Progenitor cell of endocrine pancreas (in vitro differentiated cells): ENCODE data around the gene UGT1A9. TPM values are rescaled to one million over a fixed set of nuclear protein-coding genes. Genes with fewer than 3 reads are reported as not detected.

Experiments
- DNase-seq: peaks from one replicate; pipeline ENCODE4 v3.0.0; 2021; ENCODE audit warnings: low spot score; ENCODE audit not compliant: unreplicated experiment
- H3K27ac Mint-ChIP-seq: 2 replicates; pipeline ENCODE4 v1.8.0; 2021; ENCODE audit warnings: mild to moderate bottlenecking, moderate library complexity, mixed read lengths
- H3K27me3 Mint-ChIP-seq: 2 replicates; pipeline ENCODE4 v1.8.0; 2021; ENCODE audit warnings: mixed read lengths
- H3K36me3 Mint-ChIP-seq: 2 replicates; pipeline ENCODE4 v1.8.0; 2022; ENCODE audit warnings: mixed read lengths; ENCODE audit not compliant: insufficient read depth
- H3K4me1 Mint-ChIP-seq: 2 replicates; pipeline ENCODE4 v1.8.0; 2021; ENCODE audit warnings: low read depth, mixed read lengths
- H3K4me3 Mint-ChIP-seq: 2 replicates; pipeline ENCODE4 v1.8.0; 2021; ENCODE audit warnings: low read depth, mild to moderate bottlenecking, moderate library complexity, mixed read lengths
- H3K9me3 Mint-ChIP-seq: 2 replicates; pipeline ENCODE4 v1.8.0; 2021; ENCODE audit warnings: low read depth, mixed read lengths
- CTCF ChIP-seq: fragments of 200-600 bp; sonication (generic); IDR thresholded peaks from one replicate; pipeline ENCODE4 v1.5.0; 2021; ENCODE audit warnings: antibody characterized with exemption, mild to moderate bottlenecking; ENCODE audit not compliant: unreplicated experiment
- total RNA-seq: library from RNA; stranded (reverse); gene quantifications from 2 replicates; pipeline ENCODE4 v1.2.1, GENCODE V29; 2021

Gene UGT1A9
- total RNA-seq, 1 donor from 2014 or later = not detected

- H3K36me3 Mint-ChIP-seq = no peaks in the 10 kb centered on the region
- peaks cover 3% of the 10 kb centered on the region for H3K9me3 Mint-ChIP-seq
- no peak for TF ChIP-seq CTCF
- H3K4me3 Mint-ChIP-seq = no peak overlapping the region
- no peak for DNase-seq
- H3K4me1 Mint-ChIP-seq = peaks cover 6% of the 10 kb centered on the region
- peaks cover 3% of the 10 kb centered on the region for H3K27me3 Mint-ChIP-seq
- no peak overlapping the region for H3K27ac Mint-ChIP-seq
These were observed 87.2 kb downstream of the UGT1A9 start for GRCh38 chr2:233758849-233759248.

- no peak within 1 kb of the TSS for H3K27ac Mint-ChIP-seq
- no peak for DNase-seq
- no peak for TF ChIP-seq CTCF
- no peak within 1 kb of the TSS for H3K4me3 Mint-ChIP-seq
- no peaks in the 10 kb centered on the region for H3K9me3 Mint-ChIP-seq
- H3K36me3 Mint-ChIP-seq = no peaks in the 10 kb centered on the region
- H3K27me3 Mint-ChIP-seq = peaks cover 11% of the 10 kb centered on the region
- H3K4me1 Mint-ChIP-seq = peaks cover 6% of the 10 kb centered on the region
These were observed 88.3 kb downstream of the UGT1A9 start, which contains the start of gene UGT1A1 for GRCh38 chr2:233760043-233760442. Gene UGT1A1 (plus strand): TSS chr2:233760270. CDS start chr2:233760288, 18 bp downstream.

- no peak for DNase-seq
- Mint-ChIP-seq H3K4me3 (no peak overlapping the region), H3K27ac (no peak overlapping the region), H3K27me3 (peaks cover 14% of the 10 kb centered on the region), H3K36me3 (no peaks in the 10 kb centered on the region), H3K4me1 (peaks cover 6% of the 10 kb centered on the region), H3K9me3 (no peaks in the 10 kb centered on the region)
- no peak for TF ChIP-seq CTCF
These were observed 89.5 kb downstream of the UGT1A9 start for GRCh38 chr2:233761040-233761769.

GRCh38 chr2:233764264-233764663, 92.6 kb downstream of the UGT1A9 start:
- Mint-ChIP-seq H3K4me3 (no peak overlapping the region), H3K36me3 (no peaks in the 10 kb centered on the region), H3K4me1 (peaks cover 2% of the 10 kb centered on the region), H3K27me3 (peaks cover 22% of the 10 kb centered on the region), H3K9me3 (no peaks in the 10 kb centered on the region), H3K27ac (no peak overlapping the region)
- no peak for TF ChIP-seq CTCF
- DNase-seq = no peak

- no peak overlapping the region for H3K27ac Mint-ChIP-seq
- H3K4me1 Mint-ChIP-seq = peaks cover 2% of the 10 kb centered on the region
- TF ChIP-seq CTCF = no peak
- no peak overlapping the region for H3K4me3 Mint-ChIP-seq
- no peak for DNase-seq
- no peaks in the 10 kb centered on the region for H3K36me3 Mint-ChIP-seq
- peaks cover 23% of the 10 kb centered on the region for H3K27me3 Mint-ChIP-seq
- H3K9me3 Mint-ChIP-seq = no peaks in the 10 kb centered on the region
These were observed 93.1 kb downstream of the UGT1A9 start for GRCh38 chr2:233764761-233765160.
